Activated CD4-positive, alpha-beta T cell treated with anti-CD3 and anti-CD28 coated beads, Interleukin-2, amount 50 U/mL, for 16 hours (primary cell): ENCODE results near the gene GARIN3.
A peak's percentile ranks its signal among the peaks of the same experiment; 100 is the strongest.

Experiments used
- DNase-seq: peaks from one replicate; pipeline ENCODE4 v3.0.0-alpha.2; 2020

GARIN3 gene

DNA sequence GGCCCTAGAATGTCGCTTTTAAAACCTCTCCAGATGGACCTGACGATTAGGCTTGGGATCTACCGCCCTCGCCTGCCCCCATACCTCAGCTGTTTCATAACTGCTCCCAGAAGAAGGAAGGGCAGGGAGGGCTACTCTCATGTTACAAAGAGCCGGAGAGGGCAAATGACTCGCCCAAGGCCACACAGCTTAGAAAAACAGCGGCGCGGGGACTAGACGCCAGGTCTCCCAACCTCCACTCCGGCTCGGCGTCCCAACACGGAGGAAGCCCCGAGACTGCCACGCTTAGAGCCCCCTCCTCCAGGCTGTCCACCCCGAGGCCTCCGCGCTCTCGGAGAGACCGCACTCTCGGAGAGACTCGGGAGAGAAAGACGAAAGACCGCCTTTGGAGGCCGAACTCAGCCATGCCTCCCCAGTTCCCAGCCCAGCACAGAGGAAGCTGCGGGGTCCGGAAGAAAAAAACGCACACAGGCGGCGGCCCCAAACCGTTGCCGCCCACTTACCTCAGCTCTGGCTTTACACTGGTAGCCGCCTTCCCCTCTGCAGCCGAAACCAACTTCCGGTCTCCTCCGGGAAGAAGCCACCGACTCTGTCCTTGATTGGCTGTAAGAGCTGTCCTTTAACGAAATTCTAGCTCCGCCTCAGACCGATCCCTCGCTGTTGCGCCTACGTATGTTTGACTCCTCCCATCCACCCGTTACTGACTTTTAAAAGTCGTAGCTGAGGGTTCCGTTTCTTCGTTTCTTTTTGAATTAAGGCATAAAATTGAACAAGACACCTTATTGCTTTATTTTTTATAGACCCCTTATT lies 23.5 kb downstream of the GARIN3 start, which contains the start of gene MED7:
Gene MED7, minus strand, starts transcription at position 549 of the 810 bp plus-strand sequence. CDS start 3,434 bp downstream, outside the sequence.
- peak; percentile 100 for DNase-seq

DNA sequence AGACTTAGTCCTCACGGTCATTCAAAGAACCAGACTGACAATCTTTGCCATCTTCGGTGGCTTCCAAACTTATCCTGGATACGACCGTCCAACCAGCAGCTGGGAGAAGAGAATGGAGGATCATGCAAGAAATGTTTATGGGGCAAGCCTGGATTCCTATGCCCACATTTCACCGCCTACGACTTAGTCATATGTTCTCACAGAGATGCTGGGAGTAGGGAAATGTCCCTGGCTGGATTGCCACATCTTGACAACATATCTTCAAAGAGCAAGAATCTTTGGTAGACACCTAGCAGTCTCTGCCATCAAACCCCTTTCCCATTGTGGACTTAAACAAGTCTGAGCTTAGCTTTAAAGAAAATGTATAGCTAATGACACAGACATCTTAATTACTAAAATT lies 28.4 kb downstream of the GARIN3 start:
- DNase-seq: no peak

DNA sequence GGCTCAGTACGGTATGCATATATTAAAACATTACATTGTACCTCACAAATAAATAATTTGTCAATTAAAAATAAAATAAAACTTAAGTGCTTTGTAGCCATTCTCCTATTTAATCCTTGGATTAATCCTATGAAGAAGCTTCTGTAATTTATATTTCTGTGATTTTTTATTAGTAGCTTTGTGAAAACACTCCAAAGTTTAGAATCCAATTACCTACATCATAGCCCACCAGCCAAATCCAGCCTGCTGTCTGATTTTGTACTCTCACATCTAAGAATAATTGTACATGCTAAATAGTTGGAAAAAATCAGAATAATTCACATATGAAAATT lies 33.8 kb downstream of the GARIN3 start:
- DNase-seq: no peak

DNA sequence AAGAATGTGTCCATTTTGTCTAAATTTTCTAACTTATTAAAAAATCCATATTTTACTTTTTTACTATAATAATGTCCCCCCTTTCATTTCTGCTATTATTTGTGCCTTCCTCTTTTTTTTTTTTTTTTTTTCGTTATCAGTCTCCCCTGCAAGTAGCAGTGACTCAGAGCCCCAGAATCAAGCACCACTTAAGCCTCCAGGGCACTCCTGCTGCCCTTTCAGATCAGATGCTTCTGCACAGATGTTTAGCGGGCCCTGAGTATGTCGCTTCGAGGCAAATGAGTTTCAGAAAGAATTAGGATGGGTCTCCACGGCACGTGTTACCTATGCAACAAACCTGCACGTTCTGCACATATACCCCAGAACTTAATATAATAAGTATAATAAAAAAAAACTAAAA lies 35.1 kb downstream of the GARIN3 start:
- DNase-seq: no peak

DNA sequence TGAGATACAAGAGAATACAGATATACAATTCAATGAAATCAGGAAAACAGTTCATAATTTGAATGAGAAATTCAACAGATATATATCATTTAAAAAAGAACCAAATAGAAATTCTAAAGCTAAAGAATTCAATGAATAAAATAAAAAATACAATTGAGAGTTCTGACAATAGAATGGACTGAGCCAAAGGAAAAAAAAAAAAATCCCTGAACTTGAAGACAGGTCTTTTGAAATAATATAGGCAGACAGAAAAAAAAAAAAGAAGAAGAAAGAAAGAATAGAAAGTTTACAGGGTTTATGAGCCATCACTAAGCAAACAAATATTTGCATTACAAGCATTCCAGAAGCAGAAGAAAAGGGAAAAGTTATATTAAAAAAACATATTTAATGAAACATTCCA lies 44.4 kb downstream of the GARIN3 start:
- DNase-seq: no peak

DNA sequence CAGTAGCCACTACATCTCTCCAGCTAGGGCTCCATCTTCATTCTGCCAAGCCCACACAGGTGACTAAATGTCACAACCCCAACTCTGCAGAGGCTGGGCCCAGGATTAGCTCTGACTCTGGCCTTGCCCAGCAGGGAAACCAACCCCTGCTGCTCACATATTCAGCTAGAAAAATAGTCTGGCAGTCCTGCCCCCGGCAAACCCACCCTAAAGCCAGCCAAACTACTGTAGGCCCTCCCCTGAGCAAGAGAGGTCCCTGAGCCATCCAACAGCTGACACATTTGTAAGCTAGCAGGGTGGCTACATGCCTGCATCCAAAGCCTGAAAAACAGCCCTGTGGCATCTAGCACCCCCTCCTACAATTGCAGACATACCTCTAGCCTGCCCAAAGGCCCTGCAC lies 46.0 kb downstream of the GARIN3 start:
- no peak for DNase-seq

DNA sequence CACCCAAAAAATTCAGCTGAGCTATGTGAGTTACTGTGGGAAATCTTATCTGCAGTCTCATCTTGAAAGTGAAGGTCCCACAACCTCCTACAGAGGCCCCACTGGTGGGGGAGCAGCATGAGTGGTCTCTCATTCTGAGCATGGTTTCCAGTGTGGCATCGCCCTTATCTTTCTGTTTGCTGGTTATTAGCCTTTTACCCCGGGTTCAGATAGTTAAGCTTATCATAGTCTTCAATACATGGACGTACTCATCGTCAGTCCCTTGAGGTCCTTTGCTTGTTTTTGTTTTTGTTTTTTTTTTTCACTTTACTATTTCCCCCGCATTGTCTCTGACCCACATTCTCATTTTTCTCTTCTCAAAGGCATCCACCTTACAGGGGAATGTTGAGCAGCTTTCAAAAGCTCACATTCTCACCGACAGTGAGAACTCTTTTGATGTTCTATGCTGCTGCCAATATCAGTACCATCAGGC lies 49.5 kb downstream of the GARIN3 start:
- DNase-seq: peak; percentile 47

DNA sequence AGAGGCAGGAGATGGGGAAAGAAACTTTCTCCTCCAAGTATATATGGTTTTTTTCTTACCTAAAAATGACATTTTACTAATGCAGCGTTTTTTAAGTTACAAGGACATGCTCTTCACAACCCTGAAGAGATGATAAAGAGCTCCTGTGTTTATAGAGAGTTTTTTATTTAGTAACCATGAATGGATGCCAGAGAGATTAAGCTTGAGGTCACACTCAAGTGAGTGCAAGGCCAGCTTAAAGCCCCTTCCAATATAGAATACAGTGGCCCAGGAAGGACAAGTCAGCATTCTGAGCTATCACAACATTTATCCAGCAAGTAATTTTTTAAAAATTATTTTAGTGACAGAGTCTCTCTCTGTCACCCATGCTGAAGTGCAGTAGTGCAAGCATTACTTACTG lies 50.6 kb downstream of the GARIN3 start:
- no peak for DNase-seq

DNA sequence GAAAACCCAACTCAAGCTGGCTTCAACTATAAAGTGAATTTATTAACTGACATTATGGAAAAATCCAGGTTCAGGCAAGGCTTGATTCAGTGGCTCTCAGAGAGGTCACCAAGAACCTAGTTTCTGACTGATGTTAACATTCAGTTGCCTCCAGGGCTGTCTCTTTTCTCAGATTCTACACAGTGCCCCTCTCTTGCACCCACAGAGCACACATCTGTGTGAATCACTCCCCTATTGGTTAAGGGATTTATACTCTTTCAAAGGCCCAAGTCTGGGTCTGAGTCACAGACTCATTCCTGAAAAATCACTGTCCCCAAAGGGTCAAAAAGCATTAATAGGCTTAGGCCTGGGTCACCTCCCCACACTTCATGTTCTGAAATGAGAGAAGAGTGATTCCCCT lies 51.1 kb downstream of the GARIN3 start:
- no peak for DNase-seq

DNA sequence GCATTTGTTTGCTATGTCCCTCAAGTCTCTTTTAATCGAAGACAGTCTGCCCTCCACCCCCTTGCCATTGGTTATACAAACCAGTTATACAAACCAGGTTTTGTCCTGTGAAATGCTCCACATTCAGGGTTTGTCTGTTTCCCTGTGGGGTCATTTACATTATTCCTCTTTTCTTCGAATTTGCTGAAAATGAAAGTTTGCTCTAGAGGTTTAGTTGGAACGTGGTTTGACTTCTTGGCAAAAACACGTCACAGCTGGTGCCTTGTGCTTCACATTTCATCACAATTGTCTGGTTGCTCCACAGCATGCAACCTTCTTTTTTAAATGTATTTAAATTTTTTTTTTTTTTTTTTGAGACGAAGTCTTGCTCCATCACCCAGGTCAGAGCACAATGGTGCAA lies 53.1 kb downstream of the GARIN3 start:
- DNase-seq: peak; percentile 45
